ENCODE results near the gene PUSL1. TPM values are rescaled to one million over a fixed set of nuclear protein-coding genes. Genes with fewer than 3 reads are reported as not detected.

PUSL1 gene
- total RNA-seq, 1 experiment from 2014 or later = 38.0 TPM

- H4K20me1 ChIP-seq (ENCODE audit: control insufficient read depth, insufficient read depth, insufficient read length) = no peaks in the 10 kb centered on the region
- H2BK12ac ChIP-seq (ENCODE audit: insufficient read length, low read depth, low read length) = no peak overlapping the region
- no peak overlapping the region for H3K23ac ChIP-seq (ENCODE audit: insufficient read length, low read depth, low read length)
- no CpG with 5 or more reads among the region's 36 CpGs for WGBS (ENCODE audit: extremely low coverage, insufficient read length, low lambda C conversion rate)
- H2AFZ ChIP-seq (ENCODE audit: low read length) = no peak overlapping the region
- no peak for TF ChIP-seq CTCF (conservative IDR thresholded peaks at IDR 0.05)
- no peak overlapping the region for H2BK120ac ChIP-seq (ENCODE audit: low read depth, low read length, poor library complexity, severe bottlenecking)
- Mint-ChIP-seq H3K36me3 (ENCODE audit: insufficient read depth in 1 of 3, low read depth in 3 of 3) (peaks cover under 1 to 7% (median 2%) of the 10 kb centered on the region in 3 experiments; a peak in 5 of 7 replicates), H3K27ac (no peak overlapping the region), H3K9me3 (no peaks in the 10 kb centered on the region), H3K27me3 (ENCODE audit: low read depth) (peaks cover 1% of the 10 kb centered on the region; the same call in 1 of the 2 replicates), H3K4me3 (no peak overlapping the region), H3K4me1 (no peaks in the 10 kb centered on the region)
- H3K4me1 ChIP-seq (ENCODE audit: insufficient read depth, low read length) = no peaks in the 10 kb centered on the region
- H2BK20ac ChIP-seq (ENCODE audit: low read depth, low read length, poor library complexity, severe bottlenecking) = no peak overlapping the region
- no peak overlapping the region for H4K8ac ChIP-seq (replicated peaks; ENCODE audit: insufficient read length, low read depth, low read length)
- no peaks in the 10 kb centered on the region for H3K9me3 ChIP-seq (ENCODE audit: control insufficient read depth, low read depth, low read length)
- no peak overlapping the region for H2AK5ac ChIP-seq (ENCODE audit: insufficient read length, low read length)
- H3K18ac ChIP-seq (ENCODE audit: insufficient read length, low read depth, low read length) = no peak overlapping the region
- H3K27me3 ChIP-seq (ENCODE audit: insufficient read depth, low read length) = no peaks in the 10 kb centered on the region
- H3K79me2 ChIP-seq (ENCODE audit: insufficient read depth, low read length) = no peaks in the 10 kb centered on the region
- DNase-seq = no peak
- no peak overlapping the region for H3T11ph ChIP-seq (ENCODE audit: low read length)
- no peak overlapping the region for H4K5ac ChIP-seq (ENCODE audit: insufficient read length, low read depth, low read length)
- H3K27ac ChIP-seq (ENCODE audit: insufficient read length, low read depth, low read length) = no peak overlapping the region
- H3K14ac ChIP-seq (ENCODE audit: insufficient read depth, low read length) = no peak overlapping the region
- no peaks in the 10 kb centered on the region for H3K23me2 ChIP-seq (ENCODE audit: insufficient read length, low read depth, low read length, poor library complexity, severe bottlenecking)
- H3K79me1 ChIP-seq (ENCODE audit: insufficient read depth, low read depth, low read length, poor library complexity, severe bottlenecking) = no peaks in the 10 kb centered on the region
- H3K4me2 ChIP-seq (ENCODE audit: insufficient read depth, insufficient read length, low read length) = no peak overlapping the region
- H3K4ac ChIP-seq (ENCODE audit: low read depth, low read length) = no peak overlapping the region
- H3K56ac ChIP-seq (ENCODE audit: insufficient read length, low read depth, low read length) = no peak overlapping the region
- H4K91ac ChIP-seq (ENCODE audit: insufficient read length, low read depth, low read length) = no peak overlapping the region
- no peak overlapping the region for H2BK15ac ChIP-seq (ENCODE audit: low read depth, low read length)
- H2BK5ac ChIP-seq (ENCODE audit: insufficient read length, low read length) = no peak overlapping the region
- H3K9ac ChIP-seq (ENCODE audit: extremely low read depth, insufficient read length, low read length) = no peak overlapping the region
These were observed 25.3 kb downstream of the PUSL1 start for GRCh38 chr1:1333551-1334241.

Measured in H9 (cell line).